GM12892 (cell line): ENCODE results near the gene HMX2.

ENCODE experiments used
- POLR2A ChIP-seq: IDR thresholded peaks from 2 replicates; pipeline ENCODE4 v1.6.1; 2011; ENCODE audit warnings: low read depth, low read length, control low read depth
- POLR2AphosphoS5 ChIP-seq: IDR thresholded peaks from 2 replicates; pipeline ENCODE4 v1.6.1; 2011; ENCODE audit warnings: low read depth, low read length, control low read depth
- TAF1 ChIP-seq: IDR thresholded peaks from 2 replicates; pipeline ENCODE4 v1.6.1; 2011; ENCODE audit warnings: low read depth, mild to moderate bottlenecking, control low read depth, low read length, borderline replicate concordance

GRCh38 chr10:123175389-123176387, 27.8 kb downstream of the HMX2 start:
- no peak for TF ChIP-seq POLR2AphosphoS5
- TF ChIP-seq POLR2A = no peak
- TF ChIP-seq TAF1 = no peak
